ENCODE results near the gene SETD2. TPM values are rescaled to one million over a fixed set of nuclear protein-coding genes. Genes with fewer than 3 reads are reported as not detected.

SETD2 gene
- total and polyA plus RNA-seq, 9 of the 15 experiments (the other 6 are each of a cell fraction or from before 2014, with no cell fraction given), result 8.2 to 44.0 (median 33.6) TPM

DNA sequence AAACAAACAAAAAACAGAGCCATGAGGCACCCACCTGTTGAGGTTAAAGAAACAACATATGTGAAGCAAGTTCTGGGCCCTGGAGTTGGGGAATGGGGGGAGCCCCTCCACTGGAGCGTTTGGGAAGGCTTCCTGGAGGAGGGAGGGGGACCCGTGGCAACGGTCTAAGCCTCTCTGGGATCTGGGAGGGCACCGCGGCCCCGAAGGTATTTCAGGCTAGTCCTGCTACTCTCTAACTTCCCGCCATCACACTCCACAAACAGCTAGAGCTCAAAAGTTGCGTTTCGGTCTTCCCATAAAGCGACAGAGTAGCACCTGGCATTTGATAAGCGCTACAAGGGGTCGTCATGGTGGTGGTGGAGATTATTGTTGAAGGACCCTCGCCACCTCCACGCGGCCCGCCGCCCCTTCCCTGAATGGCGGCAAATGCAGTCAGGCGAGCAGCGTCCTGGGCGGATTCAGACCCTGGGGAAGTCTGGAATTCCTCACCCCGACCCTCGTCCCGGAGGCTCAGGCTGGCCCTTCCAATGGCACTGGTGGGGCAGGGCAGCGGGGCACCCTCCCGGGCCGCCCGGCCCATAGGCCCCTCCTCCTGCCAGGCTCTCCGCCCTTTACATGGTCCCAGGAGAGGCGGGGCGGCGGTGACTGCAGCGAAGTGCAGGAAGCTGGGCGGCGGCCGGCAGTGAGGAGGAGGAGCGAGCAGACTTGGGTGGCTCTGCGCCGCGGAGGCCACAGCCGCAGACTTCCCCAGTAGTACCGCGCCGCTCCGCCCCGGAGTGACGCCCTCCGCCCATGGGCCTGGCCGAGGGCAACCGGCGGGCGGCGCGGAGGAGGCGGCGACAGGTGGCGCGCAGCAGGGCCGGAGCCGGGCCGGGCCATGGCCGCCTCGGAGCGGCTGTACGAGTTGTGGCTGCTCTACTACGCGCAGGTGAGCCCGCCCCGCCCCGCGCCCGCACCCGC lies 184.6 kb downstream of the SETD2 start, which contains the start of gene NBEAL2 (continued):
- TF ChIP-seq, protein P1, sequence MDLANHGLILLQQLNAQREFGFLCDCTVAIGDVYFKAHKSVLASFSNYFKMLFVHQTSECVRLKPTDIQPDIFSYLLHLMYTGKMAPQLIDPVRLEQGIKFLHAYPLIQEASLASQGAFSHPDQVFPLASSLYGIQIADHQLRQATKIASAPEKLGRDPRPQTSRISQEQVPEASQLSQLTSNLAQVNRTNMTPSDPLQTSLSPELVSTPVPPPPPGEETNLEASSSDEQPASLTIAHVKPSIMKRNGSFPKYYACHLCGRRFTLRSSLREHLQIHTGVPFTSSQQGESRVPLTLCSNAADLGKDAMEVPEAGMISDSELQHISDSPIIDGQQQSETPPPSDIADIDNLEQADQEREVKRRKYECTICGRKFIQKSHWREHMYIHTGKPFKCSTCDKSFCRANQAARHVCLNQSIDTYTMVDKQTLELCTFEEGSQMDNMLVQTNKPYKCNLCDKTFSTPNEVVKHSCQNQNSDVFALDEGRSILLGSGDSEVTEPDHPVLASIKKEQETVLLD (IDR thresholded peaks at IDR 0.05), result peak; percentile 65; the same call in 1 of the 2 replicates
- TF ChIP-seq, protein P2, sequence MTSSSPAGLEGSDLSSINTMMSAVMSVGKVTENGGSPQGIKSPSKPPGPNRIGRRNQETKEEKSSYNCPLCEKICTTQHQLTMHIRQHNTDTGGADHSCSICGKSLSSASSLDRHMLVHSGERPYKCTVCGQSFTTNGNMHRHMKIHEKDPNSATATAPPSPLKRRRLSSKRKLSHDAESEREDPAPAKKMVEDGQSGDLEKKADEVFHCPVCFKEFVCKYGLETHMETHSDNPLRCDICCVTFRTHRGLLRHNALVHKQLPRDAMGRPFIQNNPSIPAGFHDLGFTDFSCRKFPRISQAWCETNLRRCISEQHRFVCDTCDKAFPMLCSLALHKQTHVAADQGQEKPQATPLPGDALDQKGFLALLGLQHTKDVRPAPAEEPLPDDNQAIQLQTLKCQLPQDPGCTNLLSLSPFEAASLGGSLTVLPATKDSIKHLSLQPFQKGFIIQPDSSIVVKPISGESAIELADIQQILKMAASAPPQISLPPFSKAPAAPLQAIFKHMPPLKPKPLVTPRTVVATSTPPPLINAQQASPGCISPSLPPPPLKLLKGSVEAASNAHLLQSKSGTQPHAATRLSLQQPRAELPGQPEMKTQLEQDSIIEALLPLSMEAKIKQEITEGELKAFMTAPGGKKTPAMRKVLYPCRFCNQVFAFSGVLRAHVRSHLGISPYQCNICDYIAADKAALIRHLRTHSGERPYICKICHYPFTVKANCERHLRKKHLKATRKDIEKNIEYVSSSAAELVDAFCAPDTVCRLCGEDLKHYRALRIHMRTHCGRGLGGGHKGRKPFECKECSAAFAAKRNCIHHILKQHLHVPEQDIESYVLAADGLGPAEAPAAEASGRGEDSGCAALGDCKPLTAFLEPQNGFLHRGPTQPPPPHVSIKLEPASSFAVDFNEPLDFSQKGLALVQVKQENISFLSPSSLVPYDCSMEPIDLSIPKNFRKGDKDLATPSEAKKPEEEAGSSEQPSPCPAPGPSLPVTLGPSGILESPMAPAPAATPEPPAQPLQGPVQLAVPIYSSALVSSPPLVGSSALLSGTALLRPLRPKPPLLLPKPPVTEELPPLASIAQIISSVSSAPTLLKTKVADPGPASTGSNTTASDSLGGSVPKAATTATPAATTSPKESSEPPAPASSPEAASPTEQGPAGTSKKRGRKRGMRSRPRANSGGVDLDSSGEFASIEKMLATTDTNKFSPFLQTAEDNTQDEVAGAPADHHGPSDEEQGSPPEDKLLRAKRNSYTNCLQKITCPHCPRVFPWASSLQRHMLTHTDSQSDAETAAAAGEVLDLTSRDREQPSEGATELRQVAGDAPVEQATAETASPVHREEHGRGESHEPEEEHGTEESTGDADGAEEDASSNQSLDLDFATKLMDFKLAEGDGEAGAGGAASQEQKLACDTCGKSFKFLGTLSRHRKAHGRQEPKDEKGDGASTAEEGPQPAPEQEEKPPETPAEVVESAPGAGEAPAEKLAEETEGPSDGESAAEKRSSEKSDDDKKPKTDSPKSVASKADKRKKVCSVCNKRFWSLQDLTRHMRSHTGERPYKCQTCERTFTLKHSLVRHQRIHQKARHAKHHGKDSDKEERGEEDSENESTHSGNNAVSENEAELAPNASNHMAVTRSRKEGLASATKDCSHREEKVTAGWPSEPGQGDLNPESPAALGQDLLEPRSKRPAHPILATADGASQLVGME (CRISPR knock-in tag; IDR thresholded peaks at IDR 0.05), result peak; percentile 90; the same call in 1 of the 2 replicates
- TF ChIP-seq FOSL1 (tag; conservative IDR thresholded peaks at IDR 0.05) (peak; percentile 59), NCOA6 (IDR thresholded peaks at IDR 0.05) (no peak), TAF9B (IDR thresholded peaks at IDR 0.05; ENCODE audit: partially characterized antibody) (no peak), IFI16 (CRISPR knock-in tag; IDR thresholded peaks at IDR 0.05) (peak; percentile 6; the same call in 1 of the 2 replicates), ZNF134 (CRISPR knock-in tag; conservative IDR thresholded peaks at IDR 0.05) (peak; percentile 90), NR4A1 (CRISPR knock-in tag; IDR thresholded peaks at IDR 0.05) (0 out of 2 replicates have a peak, but pooled peaks have one; percentile 33), NR4A1 (tag; IDR thresholded peaks at IDR 0.05) (no peak), KDM2B (CRISPR knock-in tag; IDR thresholded peaks at IDR 0.05) (0 out of 2 replicates have a peak, but pooled peaks have one; percentile 21), RFX1 (IDR thresholded peaks at IDR 0.05) (no peak), PTBP1 (IDR thresholded peaks at IDR 0.05; ENCODE audit: low read depth, low read length) (peak; percentile 70; the same call in 1 of the 2 replicates), ZC3H8 (IDR thresholded peaks at IDR 0.05) (no peak)
- TF ChIP-seq, protein P3, sequence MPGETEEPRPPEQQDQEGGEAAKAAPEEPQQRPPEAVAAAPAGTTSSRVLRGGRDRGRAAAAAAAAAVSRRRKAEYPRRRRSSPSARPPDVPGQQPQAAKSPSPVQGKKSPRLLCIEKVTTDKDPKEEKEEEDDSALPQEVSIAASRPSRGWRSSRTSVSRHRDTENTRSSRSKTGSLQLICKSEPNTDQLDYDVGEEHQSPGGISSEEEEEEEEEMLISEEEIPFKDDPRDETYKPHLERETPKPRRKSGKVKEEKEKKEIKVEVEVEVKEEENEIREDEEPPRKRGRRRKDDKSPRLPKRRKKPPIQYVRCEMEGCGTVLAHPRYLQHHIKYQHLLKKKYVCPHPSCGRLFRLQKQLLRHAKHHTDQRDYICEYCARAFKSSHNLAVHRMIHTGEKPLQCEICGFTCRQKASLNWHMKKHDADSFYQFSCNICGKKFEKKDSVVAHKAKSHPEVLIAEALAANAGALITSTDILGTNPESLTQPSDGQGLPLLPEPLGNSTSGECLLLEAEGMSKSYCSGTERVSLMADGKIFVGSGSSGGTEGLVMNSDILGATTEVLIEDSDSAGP (CRISPR knock-in tag; IDR thresholded peaks at IDR 0.05), result no peak
- TF ChIP-seq, protein P4, sequence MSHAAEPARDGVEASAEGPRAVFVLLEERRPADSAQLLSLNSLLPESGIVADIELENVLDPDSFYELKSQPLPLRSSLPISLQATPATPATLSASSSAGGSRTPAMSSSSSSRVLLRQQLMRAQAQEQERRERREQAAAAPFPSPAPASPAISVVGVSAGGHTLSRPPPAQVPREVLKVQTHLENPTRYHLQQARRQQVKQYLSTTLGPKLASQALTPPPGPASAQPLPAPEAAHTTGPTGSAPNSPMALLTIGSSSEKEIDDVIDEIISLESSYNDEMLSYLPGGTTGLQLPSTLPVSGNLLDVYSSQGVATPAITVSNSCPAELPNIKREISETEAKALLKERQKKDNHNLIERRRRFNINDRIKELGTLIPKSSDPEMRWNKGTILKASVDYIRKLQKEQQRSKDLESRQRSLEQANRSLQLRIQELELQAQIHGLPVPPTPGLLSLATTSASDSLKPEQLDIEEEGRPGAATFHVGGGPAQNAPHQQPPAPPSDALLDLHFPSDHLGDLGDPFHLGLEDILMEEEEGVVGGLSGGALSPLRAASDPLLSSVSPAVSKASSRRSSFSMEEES (CRISPR knock-in tag; IDR thresholded peaks at IDR 0.05), result no peak
